ENCODE measurements around the gene PDGFRA.
A peak's percentile ranks its signal among the peaks of the same experiment; 100 is the strongest.
"Not testable (repeated sequence)": the region's sequence is repeated elsewhere in the genome, so short reads cannot be mapped to it uniquely, and the experiment has no call there.

PDGFRA gene

GRCh38 chr4:54320826-54321685, 92.0 kb downstream of the PDGFRA start:
- no peak for DNase-seq

GRCh38 chr4:54322818-54323417, 93.8 kb downstream of the PDGFRA start:
- DNase-seq: peak; percentile 76

- no peak for DNase-seq
These were observed 101.8 kb downstream of the PDGFRA start for GRCh38 chr4:54330896-54331295.

- DNase-seq: no peak
These were observed 103.4 kb downstream of the PDGFRA start for GRCh38 chr4:54332542-54332941.

GRCh38 chr4:54333657-54334056, 104.6 kb downstream of the PDGFRA start:
- DNase-seq: no peak

- not testable (repeated sequence) for DNase-seq
These were observed 105.7 kb downstream of the PDGFRA start for GRCh38 chr4:54334769-54335168.

- DNase-seq: no peak
These were observed 107.9 kb downstream of the PDGFRA start for GRCh38 chr4:54337009-54337408.

- not testable (repeated sequence) for DNase-seq
These were observed 113.0 kb downstream of the PDGFRA start for GRCh38 chr4:54342067-54342466.

All from NCI-H1048 (cell line).